ENCODE data around the gene RAB8B.

The RAB8B gene

DNA sequence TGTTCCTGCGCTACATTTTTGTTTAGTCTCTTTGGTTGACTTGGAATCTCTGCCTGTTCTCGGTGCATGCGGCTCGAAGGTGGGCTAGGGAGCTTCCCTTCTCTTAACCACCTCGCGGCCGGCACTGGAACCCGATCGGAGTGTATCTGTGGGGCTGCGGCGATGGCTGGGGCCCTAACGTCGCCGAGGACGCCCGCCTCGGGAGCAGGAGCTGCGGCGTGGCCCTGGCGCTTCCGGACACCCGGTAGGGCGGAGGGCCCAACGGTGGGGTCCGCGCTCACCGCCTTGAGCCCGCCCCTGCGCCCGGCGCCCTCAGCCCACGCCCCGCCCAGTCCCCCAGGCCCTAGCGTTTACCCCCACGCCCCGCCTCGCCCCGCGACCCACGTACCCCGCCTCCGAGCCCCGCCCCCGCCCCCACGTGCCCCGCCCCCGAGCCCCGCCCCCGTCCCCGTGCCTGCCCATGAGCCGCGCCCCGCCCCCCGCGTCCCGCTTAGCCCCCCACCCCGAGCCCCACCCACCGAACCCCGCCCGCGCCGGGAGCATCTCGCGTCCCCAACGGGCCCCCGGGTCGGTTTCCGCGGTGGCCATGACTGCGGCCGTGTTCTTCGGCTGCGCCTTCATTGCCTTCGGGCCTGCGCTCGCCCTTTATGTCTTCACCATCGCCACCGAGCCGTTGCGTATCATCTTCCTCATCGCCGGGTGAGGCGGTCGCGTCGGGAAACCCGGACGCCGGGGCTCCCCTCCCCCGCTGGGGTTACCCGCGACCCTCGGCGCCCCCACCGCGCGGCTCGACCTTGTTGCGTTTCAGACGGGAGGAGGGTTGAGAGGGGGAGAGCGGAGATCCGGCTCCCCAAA is 87.9 kb downstream of the RAB8B start, which contains the start of gene APH1B:
Gene APH1B (plus strand): TSS at position 568 of the 855 bp plus-strand sequence. CDS start 19 bp downstream, at position 587.
- H3K27ac Mint-ChIP-seq: peak within 1 kb of the TSS; percentile 78
- peaks cover 11% of the 10 kb centered on the region for H3K36me3 Mint-ChIP-seq (ENCODE audit: low read depth)
- no peaks in the 10 kb centered on the region for H3K27me3 Mint-ChIP-seq (ENCODE audit: low read depth)
- peaks cover 29% of the 10 kb centered on the region for H3K4me1 Mint-ChIP-seq (ENCODE audit: low read depth)
- H3K9me3 Mint-ChIP-seq: no peaks in the 10 kb centered on the region
- peak within 1 kb of the TSS; percentile 89 for H3K4me3 Mint-ChIP-seq

DNA sequence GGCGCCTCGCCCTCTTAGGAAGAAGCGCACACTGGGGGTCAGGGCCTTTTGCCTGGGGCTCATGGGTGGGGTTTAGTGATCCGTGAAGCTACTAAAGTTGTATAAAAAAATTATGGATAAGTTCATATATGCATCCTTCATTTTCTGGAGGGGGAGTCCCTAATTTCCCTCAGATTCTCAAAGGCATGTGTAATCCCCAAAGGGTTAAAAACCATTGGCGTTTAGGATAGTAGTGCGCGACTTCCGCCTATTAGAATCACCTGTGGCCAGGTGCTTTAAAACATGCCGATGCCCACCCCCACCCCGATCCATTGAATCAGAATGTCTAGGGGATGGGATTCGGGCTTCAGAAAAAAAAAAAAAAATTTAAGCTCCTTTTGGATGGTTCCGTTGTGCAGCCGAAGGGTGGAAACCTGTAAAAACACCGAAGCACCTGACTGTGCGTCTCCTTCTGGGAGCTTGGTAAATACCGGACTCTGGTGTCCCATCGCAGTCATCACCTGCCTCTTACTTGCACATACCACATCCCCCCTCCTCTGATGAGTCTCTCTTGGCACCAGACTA is 88.6 kb downstream of the RAB8B start:
- H3K36me3 Mint-ChIP-seq (ENCODE audit: low read depth): peaks cover 11% of the 10 kb centered on the region
- H3K27ac Mint-ChIP-seq: peak overlapping the region; percentile 36
- peak overlapping the region; percentile 79 for H3K4me3 Mint-ChIP-seq
- H3K9me3 Mint-ChIP-seq: no peaks in the 10 kb centered on the region
- no peaks in the 10 kb centered on the region for H3K27me3 Mint-ChIP-seq (ENCODE audit: low read depth)
- H3K4me1 Mint-ChIP-seq (ENCODE audit: low read depth): peaks cover 27% of the 10 kb centered on the region

DNA sequence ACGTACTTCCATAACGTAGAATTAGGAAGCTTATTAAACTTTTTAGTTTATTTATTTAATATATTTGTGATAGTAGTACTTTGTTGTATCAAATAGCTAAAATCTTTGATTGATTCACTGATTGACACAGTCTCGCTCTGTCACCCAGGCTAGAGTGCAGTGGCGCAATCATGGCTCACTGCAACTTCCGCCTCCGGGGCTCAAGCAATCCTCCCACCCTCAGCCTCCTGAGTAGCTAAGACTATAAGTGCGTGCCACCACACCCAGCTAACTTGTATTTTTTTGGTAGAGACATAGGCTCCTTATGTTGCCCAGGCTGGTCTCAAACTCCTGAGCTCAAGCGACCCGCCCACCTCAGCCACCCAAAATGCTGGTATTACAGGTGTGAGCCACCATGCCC is 93.7 kb downstream of the RAB8B start:
- Mint-ChIP-seq H3K9me3 (no peaks in the 10 kb centered on the region), H3K27me3 (ENCODE audit: low read depth) (no peaks in the 10 kb centered on the region), H3K4me3 (no peak overlapping the region), H3K27ac (no peak overlapping the region), H3K36me3 (ENCODE audit: low read depth) (peaks cover 11% of the 10 kb centered on the region), H3K4me1 (ENCODE audit: low read depth) (peaks cover 3% of the 10 kb centered on the region)

DNA sequence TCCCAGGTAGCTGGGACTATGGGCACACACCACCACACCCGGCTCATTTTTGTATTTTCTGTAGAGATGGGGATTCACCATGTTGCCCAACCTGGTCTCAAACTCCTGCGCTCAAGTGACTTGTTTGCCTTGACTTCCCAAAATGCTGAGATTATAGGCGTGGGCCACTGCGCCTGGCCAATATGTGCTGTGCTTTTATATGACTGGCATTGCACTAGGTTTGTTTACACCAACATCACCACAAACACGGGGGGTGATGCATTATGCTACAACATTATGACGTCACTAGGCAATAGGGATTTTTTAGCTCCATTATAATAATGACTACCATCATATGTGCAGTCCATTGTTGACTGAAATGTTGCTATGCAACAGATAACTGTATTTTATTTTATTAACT is 94.9 kb downstream of the RAB8B start:
- H3K4me3 Mint-ChIP-seq: no peak overlapping the region
- no peaks in the 10 kb centered on the region for H3K27me3 Mint-ChIP-seq (ENCODE audit: low read depth)
- H3K9me3 Mint-ChIP-seq: no peaks in the 10 kb centered on the region
- H3K27ac Mint-ChIP-seq: no peak overlapping the region
- peaks cover 5% of the 10 kb centered on the region for H3K4me1 Mint-ChIP-seq (ENCODE audit: low read depth)
- peaks cover 14% of the 10 kb centered on the region for H3K36me3 Mint-ChIP-seq (ENCODE audit: low read depth)

DNA sequence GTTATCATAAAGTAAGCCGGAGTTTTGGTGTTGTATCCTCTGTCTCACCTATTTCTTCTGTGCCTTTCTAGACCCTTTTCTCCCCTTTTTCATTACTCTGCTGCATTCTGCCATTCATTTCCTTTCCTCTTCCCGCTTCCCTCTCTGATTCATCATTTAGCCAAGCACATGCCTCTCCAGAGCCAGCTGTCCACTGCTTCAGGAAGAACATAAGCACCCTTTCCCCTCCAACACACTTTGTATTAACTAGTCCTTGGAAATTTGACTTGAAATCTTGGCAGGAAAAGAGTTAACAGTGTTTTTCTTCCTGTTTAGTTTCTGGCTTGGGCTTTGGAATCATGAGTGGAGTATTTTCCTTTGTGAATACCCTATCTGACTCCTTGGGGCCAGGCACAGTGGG is 97.7 kb downstream of the RAB8B start:
- no peak overlapping the region for H3K4me3 Mint-ChIP-seq
- no peak overlapping the region for H3K27ac Mint-ChIP-seq
- peaks cover 5% of the 10 kb centered on the region for H3K4me1 Mint-ChIP-seq (ENCODE audit: low read depth)
- H3K27me3 Mint-ChIP-seq (ENCODE audit: low read depth): no peaks in the 10 kb centered on the region
- H3K9me3 Mint-ChIP-seq: no peaks in the 10 kb centered on the region
- H3K36me3 Mint-ChIP-seq (ENCODE audit: low read depth): peaks cover 9% of the 10 kb centered on the region

DNA sequence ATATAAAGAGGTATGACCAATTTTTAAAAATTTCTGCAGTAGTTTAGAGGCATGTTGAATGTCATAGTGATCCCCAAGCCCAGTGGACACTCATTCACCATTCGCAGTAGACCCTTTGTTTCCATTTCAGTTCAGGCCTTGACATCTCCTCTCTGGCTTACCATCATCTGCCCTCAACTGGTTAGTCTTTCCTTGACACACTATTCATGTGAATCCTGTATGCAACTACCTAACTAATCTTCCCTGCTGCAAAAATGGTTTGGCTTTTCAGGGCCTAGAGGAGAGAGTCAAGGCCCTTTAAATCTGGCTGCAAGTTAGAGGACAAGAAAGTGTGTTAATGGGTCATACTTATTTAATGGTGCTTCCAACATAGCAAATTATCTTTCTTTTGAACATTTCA is 98.9 kb downstream of the RAB8B start:
- Mint-ChIP-seq H3K4me3 (no peak overlapping the region), H3K27ac (no peak overlapping the region), H3K4me1 (ENCODE audit: low read depth) (peaks cover 5% of the 10 kb centered on the region)

DNA sequence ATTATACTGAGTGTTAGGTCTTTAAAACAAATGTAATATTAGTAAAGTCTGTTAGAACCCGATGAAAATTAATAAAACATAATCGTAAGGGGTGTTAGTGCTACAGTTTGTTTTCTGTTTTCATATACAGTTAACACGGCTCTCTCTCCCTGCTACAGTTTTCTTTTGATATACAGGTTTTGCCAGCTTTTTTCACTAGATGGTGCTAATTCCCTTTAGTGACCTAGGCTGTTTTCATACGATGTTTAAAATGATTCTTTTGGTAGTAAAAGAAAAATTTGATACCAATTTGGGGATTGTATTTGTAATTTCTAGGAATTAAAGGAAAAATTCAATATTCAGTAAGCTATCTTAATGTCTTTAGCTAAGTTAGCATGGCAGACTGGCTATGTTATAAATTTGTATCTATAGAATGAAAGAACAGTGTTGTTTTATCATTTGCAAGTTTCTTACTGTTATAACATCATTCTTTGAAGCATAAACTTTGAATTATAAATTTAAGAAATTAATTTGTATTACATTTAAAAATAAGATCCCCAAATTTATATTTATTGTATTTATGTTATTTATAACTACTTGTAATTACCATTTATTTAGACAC is 99.5 kb downstream of the RAB8B start:
- Mint-ChIP-seq H3K27ac (no peak overlapping the region), H3K36me3 (ENCODE audit: low read depth) (peaks cover 9% of the 10 kb centered on the region), H3K4me3 (no peak overlapping the region), H3K9me3 (no peaks in the 10 kb centered on the region), H3K4me1 (ENCODE audit: low read depth) (peaks cover 5% of the 10 kb centered on the region), H3K27me3 (ENCODE audit: low read depth) (no peaks in the 10 kb centered on the region)

More for the DNA sequence above, 98.9 kb downstream of the RAB8B start:
- H3K9me3 Mint-ChIP-seq: no peaks in the 10 kb centered on the region
- H3K36me3 Mint-ChIP-seq (ENCODE audit: low read depth): peaks cover 9% of the 10 kb centered on the region
- no peaks in the 10 kb centered on the region for H3K27me3 Mint-ChIP-seq (ENCODE audit: low read depth)

DNA sequence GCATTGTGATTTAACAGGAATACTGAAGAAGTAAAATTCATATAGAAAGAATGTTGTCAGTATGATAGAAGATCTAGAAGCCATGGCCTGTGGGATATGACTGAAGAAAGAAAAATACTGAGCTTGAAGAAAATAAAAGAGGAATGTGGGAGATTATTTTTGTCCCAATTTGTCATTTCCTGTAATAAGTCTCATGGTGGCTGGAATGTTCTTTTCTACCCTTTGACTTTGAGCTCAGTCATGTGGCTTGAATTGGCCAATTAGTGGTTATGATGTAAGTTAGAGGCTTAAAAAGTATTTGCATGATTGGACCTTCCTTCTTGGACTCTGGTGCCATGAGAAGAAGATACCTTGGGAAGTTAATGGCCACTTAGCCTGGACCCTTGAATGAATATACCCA is 102.1 kb downstream of the RAB8B start:
- no peak overlapping the region for H3K4me3 Mint-ChIP-seq
- H3K27ac Mint-ChIP-seq: no peak overlapping the region
- peaks cover 13% of the 10 kb centered on the region for H3K36me3 Mint-ChIP-seq (ENCODE audit: low read depth)
- H3K27me3 Mint-ChIP-seq (ENCODE audit: low read depth): no peaks in the 10 kb centered on the region
- H3K4me1 Mint-ChIP-seq (ENCODE audit: low read depth): peaks cover 8% of the 10 kb centered on the region
- H3K9me3 Mint-ChIP-seq: no peaks in the 10 kb centered on the region

DNA sequence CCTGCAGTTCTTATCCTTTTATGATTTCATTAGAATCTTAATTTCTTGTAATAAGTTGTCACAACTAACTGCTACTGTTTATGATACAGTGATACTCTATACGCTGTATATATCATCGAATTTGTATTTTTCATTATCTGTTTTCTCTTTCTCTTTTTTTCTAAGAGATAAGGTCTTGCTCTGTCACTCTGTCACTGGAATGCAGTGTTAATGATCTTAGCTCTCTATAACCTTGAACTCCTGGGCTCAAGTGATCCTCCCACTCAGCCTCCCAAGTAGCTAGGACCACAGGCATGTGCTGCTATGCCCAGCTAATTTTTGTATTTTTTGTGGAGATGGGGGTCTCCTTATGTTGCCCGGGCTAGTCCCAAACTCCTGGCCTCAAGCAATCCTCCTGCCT is 102.8 kb downstream of the RAB8B start:
- Mint-ChIP-seq H3K27me3 (ENCODE audit: low read depth) (no peaks in the 10 kb centered on the region), H3K4me1 (ENCODE audit: low read depth) (peaks cover 8% of the 10 kb centered on the region), H3K9me3 (no peaks in the 10 kb centered on the region), H3K27ac (no peak overlapping the region), H3K4me3 (no peak overlapping the region), H3K36me3 (ENCODE audit: low read depth) (peaks cover 10% of the 10 kb centered on the region)

DNA sequence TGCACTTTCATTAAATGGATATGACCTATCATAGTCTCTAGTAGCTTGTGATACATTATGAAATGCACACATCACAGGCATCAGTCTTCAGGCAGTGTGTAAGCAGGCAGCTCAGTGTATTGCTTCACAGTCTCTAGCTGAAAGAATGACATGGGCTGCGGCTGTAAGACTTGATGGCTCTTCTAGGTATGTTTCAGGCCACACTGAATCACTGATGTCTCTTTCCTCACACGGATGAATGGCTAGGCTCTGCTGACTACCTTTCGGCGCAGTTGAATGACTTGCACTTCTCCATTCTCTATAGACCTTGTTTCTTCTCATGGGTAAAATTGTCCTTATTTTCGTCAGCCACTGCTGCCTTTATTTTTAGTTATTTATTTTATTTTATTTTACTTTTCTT is 103.4 kb downstream of the RAB8B start:
- no peak overlapping the region for H3K27ac Mint-ChIP-seq
- no peaks in the 10 kb centered on the region for H3K27me3 Mint-ChIP-seq (ENCODE audit: low read depth)
- H3K36me3 Mint-ChIP-seq (ENCODE audit: low read depth): peaks cover 9% of the 10 kb centered on the region
- peaks cover 8% of the 10 kb centered on the region for H3K4me1 Mint-ChIP-seq (ENCODE audit: low read depth)
- H3K4me3 Mint-ChIP-seq: no peak overlapping the region
- no peaks in the 10 kb centered on the region for H3K9me3 Mint-ChIP-seq

DNA sequence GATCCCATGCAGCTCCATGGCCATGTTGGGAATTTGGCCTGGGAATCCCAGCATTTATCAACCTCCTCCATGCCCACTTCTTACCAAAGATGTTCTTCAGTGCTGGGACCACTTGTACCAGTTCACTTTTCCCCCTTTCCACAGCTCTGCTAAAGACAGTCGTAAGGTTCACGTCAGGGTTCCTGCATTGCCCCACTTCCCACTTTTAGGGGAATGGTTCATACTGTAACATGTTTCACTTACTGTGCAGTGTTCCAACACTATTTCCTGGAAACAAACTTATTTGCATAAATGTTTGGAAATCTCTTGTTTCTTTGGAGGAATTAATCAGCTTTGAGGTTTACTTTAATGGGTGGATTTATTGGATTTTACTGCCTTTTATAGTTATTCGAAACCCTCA is 105.0 kb downstream of the RAB8B start:
- H3K4me3 Mint-ChIP-seq: no peak overlapping the region
- H3K27ac Mint-ChIP-seq: no peak overlapping the region
- no peaks in the 10 kb centered on the region for H3K9me3 Mint-ChIP-seq
- H3K27me3 Mint-ChIP-seq (ENCODE audit: low read depth): no peaks in the 10 kb centered on the region
- H3K36me3 Mint-ChIP-seq (ENCODE audit: low read depth): peaks cover 3% of the 10 kb centered on the region
- peaks cover 3% of the 10 kb centered on the region for H3K4me1 Mint-ChIP-seq (ENCODE audit: low read depth)

DNA sequence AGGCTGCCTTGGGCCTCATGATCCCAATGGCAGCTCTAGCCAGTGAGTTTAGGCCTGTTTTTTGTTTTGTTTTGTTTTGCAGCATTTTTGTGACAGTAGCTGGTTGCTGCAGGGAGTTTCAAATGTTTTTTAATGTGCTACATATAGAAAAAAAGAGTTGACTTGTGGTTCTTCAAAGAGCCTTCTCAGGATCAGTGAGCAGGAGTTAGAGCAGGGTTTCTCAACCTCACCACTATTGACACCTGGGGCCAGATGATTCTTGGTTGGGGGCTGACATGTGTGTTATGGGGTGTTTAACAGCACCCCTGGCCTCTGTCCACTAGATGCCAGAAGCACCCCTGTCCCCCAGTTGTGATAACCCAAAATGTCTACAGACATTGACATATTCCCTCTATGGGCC is 105.9 kb downstream of the RAB8B start:
- H3K36me3 Mint-ChIP-seq (ENCODE audit: low read depth): peaks cover 3% of the 10 kb centered on the region
- H3K4me1 Mint-ChIP-seq (ENCODE audit: low read depth): peaks cover 3% of the 10 kb centered on the region
- H3K27ac Mint-ChIP-seq: no peak overlapping the region
- no peak overlapping the region for H3K4me3 Mint-ChIP-seq
- H3K27me3 Mint-ChIP-seq (ENCODE audit: low read depth): no peaks in the 10 kb centered on the region
- H3K9me3 Mint-ChIP-seq: no peaks in the 10 kb centered on the region

DNA sequence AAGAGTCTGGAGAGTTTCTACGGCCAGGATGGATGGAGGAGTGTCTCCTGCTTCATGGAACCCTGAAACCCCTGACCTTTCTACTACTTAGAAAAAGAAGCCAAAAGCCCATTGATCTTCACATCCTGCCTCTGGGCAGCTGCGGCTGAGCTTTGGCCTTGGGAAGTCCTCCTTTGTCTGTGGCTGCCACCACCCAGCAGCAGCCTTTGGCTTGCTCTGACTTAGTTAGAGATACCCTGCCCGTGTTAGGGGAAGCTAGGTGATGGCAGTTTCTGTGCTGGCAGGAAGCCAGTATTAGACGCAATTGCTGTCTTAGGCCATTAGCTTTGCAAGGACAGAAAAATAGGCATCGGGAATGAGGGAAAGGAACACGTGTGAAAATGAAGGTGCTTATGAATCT is 106.8 kb downstream of the RAB8B start:
- no peak overlapping the region for H3K27ac Mint-ChIP-seq
- H3K9me3 Mint-ChIP-seq: no peaks in the 10 kb centered on the region
- peaks cover 3% of the 10 kb centered on the region for H3K36me3 Mint-ChIP-seq (ENCODE audit: low read depth)
- no peaks in the 10 kb centered on the region for H3K27me3 Mint-ChIP-seq (ENCODE audit: low read depth)
- H3K4me1 Mint-ChIP-seq (ENCODE audit: low read depth): peaks cover 3% of the 10 kb centered on the region
- no peak overlapping the region for H3K4me3 Mint-ChIP-seq

DNA sequence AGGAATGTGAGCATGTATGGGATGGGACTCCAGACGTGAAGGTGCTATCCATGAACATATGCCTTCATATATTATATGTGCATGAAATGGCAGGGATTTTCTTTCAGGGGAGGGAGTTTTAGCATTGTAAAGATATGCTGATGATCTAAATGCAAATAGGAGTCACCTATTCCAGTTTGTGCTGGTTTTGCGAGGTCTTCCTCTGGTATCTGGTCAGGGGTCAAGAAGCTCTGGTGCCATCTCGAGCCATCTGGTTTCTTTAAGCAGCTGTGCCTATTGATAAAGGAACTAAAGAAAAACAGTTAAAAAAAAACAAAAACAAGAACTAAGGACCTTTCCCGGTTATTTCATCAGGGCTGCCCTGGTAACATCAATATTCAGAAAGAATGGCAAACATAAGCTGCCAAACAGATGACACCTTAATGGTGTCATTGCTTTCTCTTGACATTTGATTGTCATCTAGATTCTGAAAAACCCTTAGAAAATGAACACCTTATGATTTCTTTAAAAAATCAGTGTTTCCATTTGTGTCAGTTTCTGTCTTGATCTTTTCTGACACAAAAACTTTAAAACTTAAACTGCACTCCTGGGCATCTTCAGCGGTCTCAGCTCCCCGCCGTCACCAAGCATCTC is 110.7 kb downstream of the RAB8B start:
- Mint-ChIP-seq H3K4me1 (ENCODE audit: low read depth) (peaks cover 3% of the 10 kb centered on the region), H3K27ac (no peak overlapping the region), H3K36me3 (ENCODE audit: low read depth) (peaks cover 3% of the 10 kb centered on the region), H3K27me3 (ENCODE audit: low read depth) (no peaks in the 10 kb centered on the region), H3K4me3 (no peak overlapping the region), H3K9me3 (no peaks in the 10 kb centered on the region)
